Renal cortex interstitium (tissue), 11 donors: ENCODE measurements around the gene MLC1. TPM values are rescaled to one million over a fixed set of nuclear protein-coding genes. Genes with fewer than 3 reads are reported as not detected.

Experiments used
- DNase-seq, 11 donors: peaks; one replicate each; pipeline ENCODE4 v3.0.0-alpha.2; 2013; ENCODE audit warnings: low read depth in 9 of 11, low spot score in 4 of 11; ENCODE audit errors: extremely low read depth in 1 of 11
- polyA plus RNA-seq, 3 donors: library from polyadenylated mRNA; unstranded; fragments of 120-200 nt; gene quantifications; one replicate each; pipeline ENCODE4 v1.2.1, GENCODE V29; 2013; ENCODE audit not compliant: insufficient read length in 3 of 3

The MLC1 gene
- polyA plus RNA-seq, 3 donors = 0.77 to 1.4 (median 1.3) TPM

DNA sequence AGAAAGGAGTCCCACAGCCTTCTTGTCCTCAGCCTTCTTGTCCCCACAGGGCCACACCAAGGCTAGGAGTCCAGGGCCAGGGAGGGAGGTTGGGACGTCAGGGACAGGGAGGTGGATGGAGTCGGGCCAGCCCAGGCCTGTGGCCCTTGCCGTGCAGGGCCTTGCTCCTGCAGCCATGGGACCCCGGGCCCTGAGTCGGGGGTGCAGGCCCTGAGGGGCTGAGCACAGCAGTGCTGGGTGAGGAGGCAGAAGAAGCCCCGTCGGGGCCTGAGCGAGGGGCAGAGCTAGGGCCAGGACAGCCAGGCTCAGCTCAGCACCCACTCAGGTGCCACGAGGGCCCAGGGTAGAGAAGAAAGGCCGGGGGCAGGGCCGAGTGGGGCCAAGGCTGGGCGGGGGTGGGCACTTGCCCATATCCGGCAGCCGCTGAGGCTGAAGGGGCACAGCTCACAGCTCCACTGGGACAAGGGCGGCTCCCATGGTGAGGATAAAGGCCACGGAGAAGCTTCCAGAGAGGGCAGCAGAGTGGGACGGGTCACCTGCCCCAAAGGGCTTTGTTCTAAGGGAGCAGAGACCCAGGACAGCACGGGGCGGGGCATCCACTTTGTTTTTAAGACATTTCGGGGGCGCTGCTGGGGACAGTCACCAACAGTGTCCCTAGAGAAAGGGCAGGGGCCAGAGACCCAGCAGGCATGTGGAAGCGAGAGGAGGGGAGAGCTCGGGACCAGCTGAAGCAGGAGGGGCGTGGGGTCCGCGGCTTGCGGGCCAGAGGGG is 3.6 kb downstream of the MLC1 start:
- no peak for DNase-seq

DNA sequence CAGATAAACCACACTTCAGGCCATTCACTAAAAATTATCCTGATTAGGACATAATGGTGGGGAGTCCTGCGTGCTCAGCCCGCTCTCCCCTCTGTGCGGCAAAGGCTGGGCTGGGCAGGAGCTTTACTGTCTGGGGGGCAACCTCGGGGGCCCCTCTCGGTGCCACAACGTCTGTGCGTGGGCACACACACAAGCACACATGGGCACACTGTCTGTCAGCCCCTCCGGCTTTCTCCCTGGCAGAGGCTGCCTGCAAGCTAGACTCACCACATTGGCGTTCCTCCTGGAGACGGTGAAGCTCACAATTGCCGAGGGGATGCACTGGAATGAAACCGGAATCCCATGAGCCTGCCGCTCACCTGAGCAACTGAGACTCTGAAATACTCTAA is 5.2 kb downstream of the MLC1 start:
- no peak for DNase-seq

DNA sequence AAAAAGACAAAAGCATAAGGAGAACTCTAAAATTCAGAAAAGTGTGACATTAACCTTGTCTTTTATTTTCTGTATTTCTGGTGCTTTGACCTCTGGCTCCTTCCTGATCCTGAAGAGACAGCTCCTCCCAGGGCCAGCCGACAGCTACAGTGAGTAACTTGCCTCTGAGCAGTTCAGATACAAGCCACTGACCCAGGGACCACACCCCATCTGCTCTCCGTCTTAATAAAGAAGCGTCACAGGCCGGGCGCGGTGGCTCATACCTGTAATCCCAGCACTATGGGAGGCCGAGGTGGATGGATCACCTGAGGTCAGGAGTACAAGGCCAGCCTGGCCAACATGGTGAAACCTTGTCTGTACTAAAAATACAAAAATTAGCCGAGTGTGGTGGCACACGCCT is 6.5 kb downstream of the MLC1 start:
- no peak for DNase-seq

DNA sequence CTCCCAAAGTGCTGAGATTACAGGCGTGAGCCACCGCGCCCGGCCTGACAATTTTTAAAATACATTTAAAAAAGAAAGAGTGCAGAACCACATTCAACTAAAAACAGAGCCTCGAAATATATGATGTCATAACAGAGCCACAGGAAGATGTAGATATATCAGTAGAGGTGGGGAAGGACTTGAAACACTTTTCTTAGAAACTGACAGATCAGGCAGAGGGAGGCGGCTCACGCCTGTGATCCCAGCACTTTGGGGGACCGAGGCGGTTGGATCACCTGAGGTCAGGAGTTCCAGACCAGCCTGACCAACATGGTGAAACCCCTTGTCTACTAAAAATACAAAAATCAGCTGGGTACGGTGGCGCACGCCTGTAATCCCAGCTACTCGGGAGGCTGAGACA is 7.0 kb downstream of the MLC1 start:
- DNase-seq = no peak

DNA sequence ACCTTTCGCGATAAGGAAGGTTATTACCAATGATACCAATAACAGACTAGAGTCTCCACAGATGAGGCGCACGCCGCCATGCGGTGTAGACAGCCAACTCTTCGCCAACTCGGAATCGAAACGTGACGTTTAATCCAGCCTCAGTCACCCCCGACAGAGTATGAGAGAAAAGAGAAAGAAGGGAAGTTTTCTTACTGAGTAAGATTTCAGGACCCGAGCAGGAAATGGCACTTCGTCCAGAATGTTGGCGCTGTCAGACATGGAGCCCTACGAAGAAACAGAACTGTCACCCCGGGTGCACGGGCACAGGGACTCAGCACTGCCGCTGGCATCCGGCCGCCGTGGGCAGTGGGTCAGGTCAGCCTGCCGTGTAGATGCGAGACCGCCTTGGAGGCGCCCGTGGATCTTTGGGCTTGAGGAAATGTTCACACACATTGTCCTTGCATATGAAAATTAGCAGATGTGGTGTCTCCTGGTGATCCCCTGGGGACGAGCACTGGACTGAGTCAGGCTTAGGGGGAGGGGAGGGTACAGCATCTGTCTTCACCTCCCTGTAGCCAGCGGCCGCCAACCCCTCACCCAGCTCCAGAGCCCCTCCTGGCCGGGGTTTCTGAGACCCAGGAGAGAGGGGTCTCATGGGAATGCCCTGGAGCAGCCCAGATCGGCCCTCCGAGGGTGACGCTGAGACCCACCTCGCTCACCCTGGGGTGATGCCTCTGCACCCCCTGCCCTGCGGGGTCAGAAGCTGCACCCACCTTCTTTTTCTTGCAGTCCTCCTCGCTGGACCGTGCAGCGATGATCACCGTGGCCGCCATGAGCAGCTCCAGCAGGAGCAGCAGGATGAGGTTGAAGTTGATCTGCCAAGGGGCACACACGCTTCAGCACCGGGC is 8.3 kb downstream of the MLC1 start:
- DNase-seq = no peak

DNA sequence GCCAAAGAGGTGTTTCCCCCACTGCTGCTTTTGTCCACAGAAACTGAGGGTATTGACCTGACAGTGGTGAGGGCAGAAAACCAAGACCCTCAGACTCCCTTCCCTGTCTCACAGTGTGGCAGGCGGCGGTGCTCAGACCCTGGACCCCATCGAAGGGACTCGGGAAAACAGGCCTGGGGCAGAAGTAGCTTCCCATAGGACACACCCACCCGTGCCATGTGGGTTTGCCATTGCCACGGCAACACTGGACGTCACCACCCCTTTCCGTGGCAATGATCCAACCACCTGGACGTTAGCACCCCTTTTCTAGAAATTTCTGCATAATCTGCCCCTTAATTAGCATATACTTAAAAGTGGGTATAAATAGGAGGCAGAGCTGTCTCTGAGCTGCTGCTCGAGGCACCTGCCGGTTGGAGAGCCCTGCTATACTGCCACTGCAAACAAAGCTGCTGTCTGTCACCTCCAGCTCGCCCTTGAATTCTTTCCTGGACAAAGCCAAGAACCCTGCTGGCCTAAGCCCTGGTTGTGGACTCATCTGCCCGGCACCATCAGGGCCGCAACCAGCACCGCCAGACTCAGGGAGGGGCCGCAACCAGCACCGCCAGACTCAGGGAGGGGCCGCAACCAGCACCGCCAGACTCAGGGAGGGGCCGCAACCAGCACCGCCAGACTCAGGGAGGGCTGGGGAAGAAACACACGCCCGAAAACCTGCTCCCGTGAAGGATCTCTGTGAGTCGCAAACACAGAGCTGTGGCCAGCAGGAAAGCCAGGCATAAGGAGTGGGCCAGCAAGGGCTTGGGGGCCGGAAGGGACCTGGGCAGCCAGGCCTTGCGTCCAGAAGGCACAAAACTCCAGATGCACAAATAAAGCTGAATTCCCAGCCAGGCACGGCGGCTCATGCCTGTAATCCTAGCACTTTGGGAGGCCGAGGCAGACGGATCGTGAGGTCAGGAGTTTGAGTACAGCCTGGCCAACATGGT is 10.4 kb downstream of the MLC1 start:
- no peak for DNase-seq

DNA sequence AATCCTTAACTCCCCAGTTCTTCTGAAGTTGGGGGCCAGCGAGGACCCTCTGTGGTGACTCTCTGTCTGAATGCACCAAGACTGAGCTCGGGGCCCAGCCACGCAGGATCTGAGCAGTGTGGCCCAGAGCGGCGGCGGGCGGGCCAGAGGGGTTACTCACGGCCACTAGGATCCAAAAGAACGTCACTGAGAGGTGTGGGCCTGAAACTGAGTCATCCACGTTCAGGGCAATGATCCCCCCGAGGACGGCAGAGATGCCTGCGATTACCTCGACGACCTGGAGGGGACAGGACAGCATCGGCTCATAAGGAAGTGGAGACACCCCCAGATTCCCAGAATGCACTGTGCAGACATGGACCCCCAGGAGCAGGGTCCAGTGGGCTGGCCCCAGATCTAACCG is 11.2 kb downstream of the MLC1 start:
- no peak for DNase-seq

DNA sequence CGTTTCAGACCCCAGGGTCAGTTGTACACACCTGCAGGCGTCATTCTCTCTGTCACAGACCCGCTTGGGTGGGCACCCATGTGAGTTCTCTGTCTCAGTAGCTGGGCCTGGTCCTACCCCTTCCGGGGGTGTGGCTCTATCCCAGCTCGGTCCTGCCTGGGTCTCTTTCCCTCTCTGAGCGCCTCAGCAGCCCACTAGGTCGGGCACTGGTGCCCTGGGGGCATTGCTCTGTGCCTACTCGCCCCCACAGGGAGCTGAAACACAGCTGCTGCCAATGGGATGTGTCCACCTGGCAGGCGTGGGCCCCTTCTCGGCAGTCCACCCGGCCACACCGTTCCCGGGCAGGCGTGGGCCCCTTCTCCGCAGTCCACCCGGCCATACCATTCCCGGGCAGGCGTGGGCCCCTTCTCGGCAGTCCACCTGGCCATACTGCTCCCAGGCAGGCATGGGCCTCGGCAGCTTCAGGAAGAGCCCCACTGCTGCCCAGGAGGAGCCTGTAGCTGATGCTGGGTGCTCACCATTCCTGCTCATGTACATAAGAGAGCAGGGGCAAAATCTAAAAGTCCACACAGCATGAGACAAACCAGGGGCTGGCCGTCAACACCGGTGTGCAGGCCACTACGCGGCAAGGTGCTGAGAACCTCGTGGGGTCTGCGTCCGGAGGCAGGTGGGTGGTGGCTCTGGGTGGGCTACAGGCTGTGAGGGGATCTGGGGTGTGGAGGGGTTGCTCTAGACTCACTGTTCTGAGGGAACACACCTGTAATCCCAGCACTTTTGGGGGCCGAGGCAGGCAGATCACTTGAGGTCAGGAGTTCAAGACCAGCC is 12.3 kb downstream of the MLC1 start:
- DNase-seq = no peak

DNA sequence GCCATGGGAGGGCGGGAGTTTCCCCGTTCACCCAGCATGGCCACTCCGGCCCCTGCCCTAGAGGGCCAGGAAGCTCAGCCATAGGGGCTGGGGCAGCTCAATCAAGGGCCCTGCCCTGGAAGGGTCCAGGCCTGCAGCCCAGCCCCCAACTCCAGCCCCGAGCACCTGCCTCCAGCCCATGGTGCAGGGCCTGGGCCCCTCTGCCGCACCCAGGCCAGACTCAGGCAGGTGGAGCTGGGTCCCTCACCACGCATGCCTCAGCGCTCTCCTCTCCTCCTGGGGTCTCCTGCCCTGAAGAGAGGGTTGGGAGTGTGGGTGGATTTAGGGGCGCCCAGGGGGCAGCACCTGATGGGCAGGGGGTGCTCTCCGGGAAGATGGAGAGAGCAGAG is 13.1 kb downstream of the MLC1 start:
- DNase-seq = no peak

DNA sequence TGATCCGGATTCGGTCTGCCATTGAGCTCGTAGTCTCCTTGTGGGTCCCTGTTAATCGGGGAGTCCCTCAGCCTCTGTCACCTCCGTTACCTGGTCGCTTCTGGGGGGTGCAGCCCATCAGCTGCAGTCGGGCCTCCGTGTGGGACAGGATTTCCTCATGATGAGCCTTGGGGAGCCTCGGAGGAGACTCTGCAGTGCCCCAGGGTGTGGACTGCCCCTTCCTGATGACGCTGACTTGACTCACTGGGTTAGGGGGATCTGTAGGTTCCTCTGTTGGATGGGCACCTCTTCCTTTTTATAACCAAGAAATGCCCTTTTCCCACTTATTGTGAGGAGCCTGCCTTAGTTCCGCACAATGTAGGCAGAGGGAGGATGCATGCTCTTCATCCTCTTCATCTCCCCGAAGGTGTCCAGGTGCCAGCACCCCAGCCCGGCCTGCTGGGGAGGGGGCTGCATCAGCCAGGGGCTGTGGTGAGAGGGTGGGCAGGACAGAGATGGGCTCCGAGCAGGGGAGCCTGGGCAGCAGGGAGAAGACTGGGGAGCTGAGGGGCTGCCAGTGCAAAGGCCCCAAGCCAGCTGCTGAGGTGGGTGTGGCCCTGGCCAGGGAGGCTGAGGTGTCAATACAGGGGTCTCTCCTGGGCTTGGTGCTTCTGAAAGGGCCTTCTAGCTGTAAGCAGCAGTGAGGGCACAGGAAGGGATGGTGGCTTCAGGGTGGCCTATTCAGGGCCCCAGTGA is 13.6 kb downstream of the MLC1 start:
- no peak for DNase-seq

DNA sequence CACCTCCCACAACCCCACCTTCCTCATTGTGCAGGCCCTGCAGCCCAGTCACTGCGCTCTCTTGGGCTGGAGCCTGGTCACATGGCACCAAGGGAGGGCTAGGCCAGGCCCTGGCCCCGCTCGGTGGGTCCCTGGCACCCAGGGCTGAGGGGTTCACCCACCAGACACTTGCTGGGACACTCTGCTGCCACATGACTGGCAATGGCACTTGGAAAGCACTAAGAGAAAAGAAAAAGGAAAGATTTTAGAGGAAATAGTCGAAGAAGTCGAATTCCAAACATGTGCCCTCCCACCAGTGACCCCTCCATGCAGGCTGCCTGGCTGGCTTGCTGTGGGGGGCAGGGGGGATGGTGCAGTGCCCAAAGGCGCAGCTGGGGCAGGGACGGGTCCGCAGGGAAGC is 14.9 kb downstream of the MLC1 start:
- DNase-seq = no peak

DNA sequence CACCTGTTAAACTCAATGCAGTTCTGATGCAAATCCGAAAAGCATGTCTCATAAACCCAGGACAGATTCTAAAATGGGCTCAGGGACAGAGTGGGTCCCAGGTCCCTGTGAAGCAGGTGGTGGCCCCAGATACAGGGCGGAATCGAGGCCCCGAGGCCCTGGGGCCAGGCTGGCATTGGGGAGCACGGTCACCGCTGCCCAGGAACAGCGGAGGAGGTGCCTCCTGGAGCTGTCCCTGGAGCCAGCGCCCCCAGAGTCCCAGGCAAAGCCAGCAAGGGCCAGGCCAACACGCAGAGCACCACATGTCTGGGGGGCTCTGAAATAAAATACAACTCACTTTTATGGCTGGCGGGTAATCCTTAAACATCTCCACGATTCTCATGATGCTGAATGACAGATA is 17.1 kb downstream of the MLC1 start:
- DNase-seq = no peak

DNA sequence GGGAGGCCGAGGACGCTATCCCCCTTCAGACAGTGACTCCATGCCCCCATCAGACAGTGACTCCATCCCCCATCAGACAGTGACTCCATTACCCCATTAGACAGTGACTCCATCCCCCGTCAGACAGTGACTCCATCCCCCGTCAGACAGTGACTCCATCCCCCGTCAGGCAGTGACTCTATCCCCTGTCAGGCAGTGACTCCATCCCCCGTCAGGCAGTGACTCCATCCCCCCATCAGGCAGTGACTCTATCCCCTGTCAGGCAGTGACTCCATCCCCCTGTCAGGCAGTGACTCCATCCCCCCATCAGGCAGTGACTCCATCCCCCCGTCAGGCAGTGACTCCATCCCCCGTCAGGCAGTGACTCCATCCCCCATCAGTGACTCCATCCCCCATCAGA is 18.0 kb downstream of the MLC1 start:
- no peak for DNase-seq

DNA sequence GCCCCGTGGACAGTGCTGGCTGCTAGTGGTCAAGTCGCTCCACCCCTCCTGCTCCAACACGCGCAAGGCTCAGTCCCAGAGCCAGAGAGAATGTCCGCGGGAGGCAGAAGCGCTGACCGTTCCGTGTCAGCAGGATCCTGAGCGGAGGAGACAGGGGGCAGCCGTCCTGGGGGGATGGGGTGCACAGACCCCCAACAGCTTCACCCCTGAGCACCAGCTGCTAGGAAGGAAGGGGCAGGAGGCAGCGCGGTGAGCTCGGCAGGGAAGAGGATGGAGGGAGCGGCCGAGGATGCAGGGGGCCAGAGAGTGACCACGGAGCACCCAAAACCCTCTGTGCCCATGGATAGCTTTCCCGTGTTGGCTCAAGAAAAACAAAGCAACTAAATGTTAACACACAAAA is 20.8 kb downstream of the MLC1 start:
- no peak for DNase-seq

DNA sequence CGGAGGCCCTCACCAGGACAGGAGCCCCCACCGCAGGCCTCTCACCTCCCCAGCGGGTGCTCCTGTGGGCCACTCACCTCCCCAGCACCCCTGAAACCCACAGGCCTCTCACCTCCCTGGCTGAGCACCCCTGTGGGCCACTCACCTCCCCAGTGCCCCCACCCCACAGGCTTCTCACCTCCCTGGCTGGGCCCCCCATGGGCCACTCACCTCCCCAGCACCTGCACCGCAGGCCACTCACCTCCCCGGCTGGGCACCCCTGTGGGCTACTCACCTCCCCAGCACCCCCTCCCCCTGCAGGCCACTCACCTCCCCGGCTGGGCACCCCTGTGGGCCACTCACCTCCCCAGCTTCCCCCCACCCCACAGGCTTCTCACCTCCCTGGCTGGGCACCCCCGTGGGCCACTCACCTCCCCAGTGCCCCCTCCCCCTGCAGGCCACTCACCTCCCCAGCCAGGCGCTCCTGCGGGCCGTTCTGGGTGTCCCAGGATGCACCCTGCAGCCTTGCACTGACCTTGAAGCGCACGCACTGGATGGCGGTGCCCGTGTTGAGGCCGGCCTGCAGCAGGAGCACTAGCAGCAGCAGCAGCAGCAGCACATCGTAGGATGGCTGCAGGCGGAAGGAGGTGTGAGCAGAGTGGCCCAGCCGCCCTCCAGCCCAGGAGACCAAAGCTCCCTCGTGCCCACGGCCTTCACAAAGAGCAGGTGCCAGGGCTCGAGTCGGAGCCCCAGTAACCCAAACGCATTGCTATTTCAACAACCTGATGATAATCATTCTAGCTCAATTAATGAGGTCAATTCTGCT is 21.4 kb downstream of the MLC1 start:
- no peak for DNase-seq

DNA sequence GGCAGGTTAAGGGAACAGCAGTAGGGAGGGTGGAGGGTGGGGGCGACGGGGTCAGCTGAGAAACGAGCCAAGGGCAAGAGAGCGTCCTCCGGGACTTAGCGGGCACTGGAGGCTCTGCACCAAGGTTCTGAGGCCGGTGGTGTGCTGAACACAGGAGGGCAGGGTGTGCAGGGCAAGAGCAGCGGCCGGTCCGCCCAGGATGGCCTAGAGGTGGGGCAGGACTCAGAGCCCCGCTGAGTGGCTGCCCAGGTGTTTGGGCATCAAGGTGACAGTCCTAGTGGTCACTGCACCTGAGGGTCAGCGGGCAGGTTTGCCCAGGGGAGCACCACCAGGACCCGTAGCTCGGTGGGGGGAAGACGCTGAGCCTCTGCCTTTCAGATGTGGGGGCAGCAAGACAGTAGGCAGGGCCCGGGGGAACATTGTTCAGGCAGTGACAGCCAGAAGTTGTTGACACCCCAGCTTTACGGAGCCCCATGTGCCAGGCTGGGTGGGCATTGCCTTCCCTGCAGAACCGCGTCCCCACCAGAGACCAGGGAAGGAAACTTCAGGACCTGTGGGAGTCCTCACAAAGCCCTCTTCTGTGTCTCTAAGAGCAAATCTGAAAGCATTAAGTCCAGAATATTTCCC is 22.6 kb downstream of the MLC1 start:
- DNase-seq = no peak
